ENCODE data around the gene SIRPB2. TPM values are rescaled to one million over a fixed set of nuclear protein-coding genes. Genes with fewer than 3 reads are reported as not detected.

Gene SIRPB2
- total and polyA plus RNA-seq, 2 of the 8 experiments (the other 6 are each of a cell fraction or from before 2014, with no cell fraction given) = 0.28 TPM; not detected in 1

- no peak for FAIRE-seq
- H2BK5ac ChIP-seq (ENCODE audit: low read depth, low read length) = no peak overlapping the region
- H3K9ac ChIP-seq (replicated peaks in 1 of 4; ENCODE audit: extremely low read depth in 1 of 4, low read depth in 3 of 4, low read length in 3 of 4) = no peak overlapping the region
- H2AK5ac ChIP-seq (ENCODE audit: low read depth, low read length) = no peak overlapping the region
- no peak overlapping the region for H2BK15ac ChIP-seq (ENCODE audit: low read length)
- no peak overlapping the region for H2BK20ac ChIP-seq (ENCODE audit: low read length)
- no peaks in the 10 kb centered on the region; a peak in 1 of 7 replicates for H3K27me3 ChIP-seq (replicated peaks in 1 of 4; ENCODE audit: control insufficient read depth in 3 of 4, extremely low read depth in 1 of 4, insufficient read depth in 3 of 4, low read length in 3 of 4)
- H3K4me3 ChIP-seq (ENCODE audit: extremely low read depth in 1 of 4, insufficient read depth in 2 of 4, low read depth in 3 of 4, low read length in 4 of 4) = no peak overlapping the region
- no peak overlapping the region for H2BK120ac ChIP-seq (replicated peaks; ENCODE audit: low read depth, low read length)
- no peak overlapping the region for H3K27ac ChIP-seq (ENCODE audit: low read depth, low read length)
- H3K36me3 ChIP-seq (ENCODE audit: control insufficient read depth in 2 of 4, insufficient read depth in 4 of 4, low read length in 3 of 4) = no peaks in the 10 kb centered on the region
- H3K4me1 ChIP-seq (replicated peaks in 1 of 4; ENCODE audit: control insufficient read depth in 3 of 4, insufficient read depth in 4 of 4, low read length in 3 of 4) = no peaks in the 10 kb centered on the region
- no peaks in the 10 kb centered on the region for H3K79me1 ChIP-seq (ENCODE audit: low read depth, low read length)
- H3K4me2 ChIP-seq (ENCODE audit: insufficient read depth in 1 of 2, low read depth in 2 of 2, low read length in 2 of 2) = no peak overlapping the region
- POLR2A ChIA-PET (ENCODE audit: partially characterized antibody) = no interaction called here
- WGBS, 2 experiments (ENCODE audit: extremely low coverage in 1 of 2, insufficient coverage in 1 of 2, insufficient read length in 1 of 2, insufficient replicate concordance in 2 of 2, low coverage in 1 of 2, low lambda C conversion rate in 2 of 2, missing lambda C conversion rate in 1 of 2) = 82% methylated on average over 1 of the region's 1 CpG; no CpG with 5 or more reads in 1 of the 2 experiments
- no peak overlapping the region for H2BK12ac ChIP-seq (ENCODE audit: low read depth, low read length)
- no peak overlapping the region for H3K23ac ChIP-seq (ENCODE audit: insufficient read length)
- no peaks in the 10 kb centered on the region for H3K23me2 ChIP-seq (ENCODE audit: low read depth, low read length)
- H3K14ac ChIP-seq (ENCODE audit: insufficient read length) = no peak overlapping the region
- no peak overlapping the region for H2AFZ ChIP-seq (ENCODE audit: low read length)
- no peaks in the 10 kb centered on the region for H4K20me1 ChIP-seq (replicated peaks in 1 of 2; ENCODE audit: control insufficient read depth in 1 of 2, insufficient read depth in 2 of 2, low read length in 2 of 2)
- CTCF ChIA-PET (ENCODE audit: partially characterized antibody) = no interaction called here
- no peak overlapping the region for H3K56ac ChIP-seq (replicated peaks; ENCODE audit: insufficient read length, low read depth, low read length)
- no peaks in the 10 kb centered on the region for H3K79me2 ChIP-seq (ENCODE audit: control insufficient read depth in 1 of 2, insufficient read depth in 2 of 2, low read length in 2 of 2)
- H3K18ac ChIP-seq (ENCODE audit: extremely low read depth, low read length) = no peak overlapping the region
- DNase-seq (ENCODE audit: low read depth in 1 of 2, low spot score in 2 of 2) = no peak
- H4K91ac ChIP-seq (replicated peaks; ENCODE audit: insufficient read length, low read length) = no peak overlapping the region
- H3K4ac ChIP-seq (replicated peaks; ENCODE audit: insufficient read length, low read depth, low read length) = no peak overlapping the region
- H4K8ac ChIP-seq (ENCODE audit: extremely low read depth, insufficient read depth, low read length) = no peak overlapping the region
- no peak overlapping the region for H4K5ac ChIP-seq (ENCODE audit: insufficient read length, low read depth, low read length)
- H3K9me3 ChIP-seq (ENCODE audit: insufficient read depth in 2 of 2, low read depth in 1 of 2, low read length in 1 of 2) = no peaks in the 10 kb centered on the region; a peak in 1 of 4 replicates
- TF ChIP-seq CHD2 (IDR thresholded peaks at IDR 0.05; ENCODE audit: low read length) (no peak), TAF7 (optimal IDR thresholded peaks at IDR 0.05; ENCODE audit: borderline replicate concordance, low read depth, low read length) (no peak), SRF (IDR thresholded peaks at IDR 0.05; ENCODE audit: low read depth, low read length) (no peak), FOSL1 (IDR thresholded peaks at IDR 0.05; ENCODE audit: insufficient read depth, low read depth, low read length) (no peak)
Observed at GRCh38 chr20:1539816-1540419, 48.7 kb upstream of the SIRPB2 start.

All from H1 (cell line).